NCI-H2107 treated with DMSO at 0.1 percent for 48 hours (cell line): ENCODE results near the gene TTLL5.
"Not testable (repeated sequence)": the region's sequence is repeated elsewhere in the genome, so short reads cannot be mapped to it uniquely, and the experiment has no call there.

Source experiments
- DNase-seq: peaks from one replicate; lab custom pipeline; 2025; ENCODE audit not compliant: unreplicated experiment; lab: John Stamatoyannopoulos, UW

TTLL5 gene

DNA sequence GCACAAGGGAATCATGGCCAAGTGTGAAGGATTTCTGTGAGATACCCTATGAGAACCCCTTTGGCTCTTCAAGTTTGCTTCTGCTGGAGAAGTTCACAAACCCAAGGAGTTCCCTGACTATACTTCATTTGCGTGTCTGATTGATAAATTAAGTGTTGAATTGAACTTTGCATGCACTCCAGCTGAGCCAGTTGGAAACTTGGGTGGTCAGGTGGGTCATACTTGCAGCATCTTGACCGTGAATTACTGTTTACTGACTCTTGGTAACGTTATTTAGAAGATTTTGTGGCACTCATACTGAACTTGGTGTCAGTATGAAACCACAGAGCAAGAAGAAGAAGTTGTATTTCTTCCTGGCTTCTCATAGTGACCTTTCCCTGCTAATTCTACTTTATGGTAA, 243.3 kb downstream of the TTLL5 start:
- DNase-seq = no peak

- DNase-seq = peak; percentile 23
Observed at GRCh38 chr14:75905147-75905904, 244.3 kb downstream of the TTLL5 start.

DNA sequence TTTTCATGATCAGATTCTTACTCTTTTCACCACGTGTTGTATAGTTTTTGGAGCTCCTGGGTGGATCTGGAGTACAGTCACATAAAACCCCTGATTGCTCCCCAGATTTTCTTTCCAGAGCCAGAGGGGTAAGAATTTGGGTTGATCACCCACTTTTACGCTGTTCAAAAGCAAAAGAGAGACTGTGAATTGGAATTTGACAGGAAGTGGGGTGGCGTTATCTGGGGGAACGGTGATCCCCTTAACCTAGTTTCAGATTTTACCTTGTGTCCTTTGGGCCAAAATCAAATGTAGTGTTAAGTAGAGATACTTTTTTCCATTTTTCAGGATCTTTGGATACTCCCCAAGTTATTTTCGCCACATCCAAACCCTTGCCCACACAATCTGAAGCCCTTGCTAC, 245.2 kb downstream of the TTLL5 start:
- no peak for DNase-seq

- DNase-seq = peak; percentile 31
Observed at GRCh38 chr14:75906680-75907280, 245.7 kb downstream of the TTLL5 start.

- no peak for DNase-seq
Observed at GRCh38 chr14:75907756-75908359, 246.8 kb downstream of the TTLL5 start.

DNA sequence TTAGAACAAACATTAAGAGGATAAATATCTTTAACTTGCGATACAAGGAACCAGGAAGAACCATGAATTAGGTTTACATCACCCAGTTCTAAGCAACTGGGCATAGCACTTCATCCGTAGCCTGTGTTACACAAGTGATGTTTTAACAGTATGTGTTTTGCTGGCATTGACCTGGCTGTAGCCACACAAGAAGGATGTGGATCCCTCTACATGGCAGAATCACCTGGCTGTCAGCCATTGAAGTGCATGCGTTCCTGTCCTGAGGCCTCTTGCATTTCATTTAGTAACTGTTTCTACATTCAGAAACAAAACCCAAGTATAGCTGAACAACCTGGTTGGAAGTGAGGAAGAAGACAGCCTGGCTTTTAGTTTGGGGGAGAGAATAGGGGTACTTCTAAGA, 248.6 kb downstream of the TTLL5 start:
- no peak for DNase-seq

- DNase-seq = peak; percentile 26
Observed at GRCh38 chr14:75910048-75910447, 249.0 kb downstream of the TTLL5 start.

GRCh38 chr14:75911883-75912282, 250.8 kb downstream of the TTLL5 start:
- peak; percentile 44 for DNase-seq

GRCh38 chr14:75913183-75913582, 252.1 kb downstream of the TTLL5 start:
- DNase-seq = no peak

DNA sequence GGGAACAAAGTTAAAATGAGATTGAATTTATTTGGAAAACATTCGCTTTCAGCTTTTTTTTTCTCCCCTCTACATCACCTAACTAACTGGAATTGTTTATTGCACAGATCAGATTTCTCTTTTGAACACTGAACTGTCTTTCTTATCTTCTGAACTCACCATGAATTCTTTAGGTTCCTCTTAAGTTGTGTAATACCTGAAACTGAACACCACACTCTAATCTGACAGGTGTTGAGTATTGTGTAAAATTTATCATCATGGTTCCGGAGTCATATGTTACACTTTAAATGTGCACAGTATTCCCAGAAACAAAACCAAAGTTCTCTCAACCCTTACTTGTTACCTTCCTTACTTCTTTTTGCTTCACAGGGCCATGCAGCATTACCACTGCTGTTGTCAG, 254.0 kb downstream of the TTLL5 start:
- DNase-seq = peak; percentile 83

DNA sequence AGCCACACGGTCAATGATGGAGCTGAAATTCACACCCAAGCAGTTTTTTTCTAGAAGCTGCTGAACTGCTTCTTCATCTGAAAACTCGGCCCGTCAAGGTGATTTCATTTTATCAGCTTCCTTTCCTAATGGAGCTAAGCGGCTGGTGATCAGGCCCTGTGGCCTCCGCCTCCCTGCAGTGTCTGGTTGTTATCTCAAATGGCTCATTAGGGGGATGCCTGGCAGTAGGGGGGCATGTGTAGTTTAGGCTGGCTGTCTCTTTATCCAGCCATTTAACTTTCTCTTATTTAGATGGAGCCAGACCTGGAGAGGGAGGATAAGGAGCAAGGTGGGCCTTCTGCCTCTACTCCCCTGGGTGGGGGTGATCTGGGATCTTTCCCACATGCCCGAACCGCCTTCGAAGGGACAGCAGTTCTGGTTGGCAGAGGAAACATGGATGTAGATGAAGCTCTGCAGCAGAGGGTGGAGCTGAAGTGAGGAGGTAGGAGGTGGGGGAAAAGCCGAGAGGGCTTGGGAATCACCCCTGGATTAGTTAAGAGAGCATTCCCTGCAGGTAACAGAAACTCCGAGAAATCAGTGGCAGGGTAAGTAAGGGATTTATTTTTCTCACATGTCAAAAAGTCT, 256.4 kb downstream of the TTLL5 start:
- DNase-seq = no peak

DNA sequence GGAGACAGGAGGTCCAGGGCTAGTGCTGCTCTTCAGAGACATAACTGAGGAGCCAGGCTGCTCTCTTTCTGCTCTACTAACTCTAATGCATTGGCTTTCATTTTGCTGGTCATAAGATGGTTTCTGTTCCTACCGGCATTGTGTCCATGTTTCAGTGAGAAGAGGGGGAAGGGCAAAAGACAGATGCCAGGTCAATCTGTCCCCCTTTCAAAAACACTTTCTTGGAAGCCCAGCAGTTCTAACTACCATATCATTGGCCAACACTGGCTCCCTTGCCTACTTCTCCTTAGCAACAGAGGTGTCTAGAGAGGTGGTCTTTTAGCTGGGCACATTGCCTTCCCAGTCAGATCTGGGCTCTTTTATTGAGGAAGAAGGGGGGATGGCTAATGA, 256.9 kb downstream of the TTLL5 start:
- no peak for DNase-seq

GRCh38 chr14:75920421-75920820, 259.4 kb downstream of the TTLL5 start:
- DNase-seq = not testable (repeated sequence)

DNA sequence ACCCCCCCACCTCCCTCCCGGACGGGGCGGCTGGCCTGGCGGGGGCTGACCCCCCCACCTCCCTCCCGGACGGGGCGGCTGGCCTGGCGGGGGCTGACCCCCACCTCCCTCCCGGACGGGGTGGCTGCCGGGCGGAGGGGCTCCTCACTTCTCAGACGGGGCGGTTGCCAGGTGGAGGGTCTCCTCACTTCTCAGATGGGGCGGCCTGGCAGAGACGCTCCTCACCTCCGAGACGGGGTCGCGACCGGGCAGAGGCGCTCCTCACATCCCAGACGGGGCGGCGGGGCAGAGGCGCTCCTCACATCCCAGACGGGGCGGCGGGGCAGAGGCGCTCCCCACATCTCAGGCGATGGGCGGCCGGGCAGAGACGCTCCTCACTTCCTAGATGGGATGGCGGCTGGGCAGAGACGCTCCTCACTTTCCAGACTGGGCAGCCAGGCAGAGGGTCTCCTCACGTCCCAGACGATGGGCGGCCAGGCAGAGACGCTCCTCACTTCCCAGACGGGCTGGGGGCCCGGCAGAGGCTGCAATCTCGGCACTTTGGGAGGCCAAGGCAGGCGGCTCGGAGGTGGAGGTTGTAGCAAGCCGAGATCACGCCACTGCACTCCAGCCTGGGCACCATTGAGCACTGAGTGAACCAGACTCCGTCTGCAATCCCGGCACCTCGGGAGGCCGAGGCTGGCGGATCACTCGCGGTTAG, 264.2 kb downstream of the TTLL5 start:
- not testable (repeated sequence) for DNase-seq

DNA sequence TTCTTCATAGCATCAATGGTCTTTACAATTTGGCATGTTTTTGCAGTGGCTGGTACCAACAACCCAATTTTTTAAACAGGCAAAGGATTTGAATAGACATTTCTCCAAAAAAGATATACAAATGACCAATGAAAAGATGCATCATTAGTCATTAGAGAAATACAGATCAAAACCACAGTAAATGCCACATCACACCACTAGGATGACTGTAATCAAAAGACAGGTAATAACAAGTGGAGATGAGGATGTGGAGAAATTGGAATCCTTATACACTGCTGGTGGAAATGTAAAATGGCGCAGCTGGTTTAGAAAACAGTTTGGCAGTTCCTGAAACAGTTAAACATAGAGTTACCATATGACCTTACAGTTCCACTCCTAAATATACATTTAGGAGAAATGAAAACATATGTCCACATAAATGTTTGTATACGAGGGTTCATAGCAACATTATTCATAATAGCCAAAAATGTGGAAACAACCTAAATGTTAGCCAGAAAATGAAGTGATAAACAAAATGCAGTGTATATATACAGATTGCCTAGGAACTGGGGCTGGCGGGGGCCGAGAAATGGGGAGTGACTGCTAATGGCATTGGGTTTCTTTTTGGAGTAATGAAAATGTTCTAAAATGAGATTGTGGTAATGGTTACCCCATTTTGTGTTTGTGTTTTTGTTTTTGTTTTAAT, 265.5 kb downstream of the TTLL5 start:
- DNase-seq = no peak

DNA sequence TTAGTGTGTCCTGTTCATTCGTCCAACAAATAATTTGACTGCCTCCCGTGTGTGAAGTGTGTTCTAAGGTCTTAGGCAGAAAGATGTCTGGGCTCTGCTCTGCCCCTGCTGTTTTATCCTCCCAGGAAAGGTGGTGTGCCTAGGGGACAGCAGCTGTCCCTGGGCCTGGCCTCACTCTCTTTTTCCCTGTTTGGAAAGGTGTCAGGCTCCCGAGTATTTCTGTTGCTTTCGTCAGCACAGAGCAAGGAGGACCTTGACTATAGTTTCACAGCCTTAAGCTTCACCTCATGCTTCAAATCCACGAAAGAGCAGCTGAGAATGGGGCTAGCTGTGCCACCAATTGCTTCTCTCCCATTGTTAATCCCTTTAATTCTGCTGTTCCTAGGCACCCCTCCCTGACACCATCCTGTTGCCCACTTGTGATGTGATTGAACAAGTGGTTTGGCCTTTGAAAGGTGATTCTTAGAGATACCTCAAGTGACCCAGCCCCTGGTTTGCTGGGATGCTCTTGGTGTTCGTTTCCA, 266.6 kb downstream of the TTLL5 start:
- DNase-seq = no peak

GRCh38 chr14:75928690-75929181, 267.7 kb downstream of the TTLL5 start:
- no peak for DNase-seq

GRCh38 chr14:75933712-75934296, 272.8 kb downstream of the TTLL5 start:
- no peak for DNase-seq

GRCh38 chr14:75934998-75935628, 274.1 kb downstream of the TTLL5 start:
- peak; percentile 55 for DNase-seq
